Stimulated activated memory B cell treated with anti-CD40 and anti-IgM and Interleukin-4, amounts not matched to agents 10 μg/mL and 1 μg/mL and 100 μg/mL, for 72 hours (primary cell): ENCODE measurements around the gene KCTD5.

Experiments used
- ATAC-seq: fragments of 150-1000 bp; cut with Tn5 transposase; 2 replicates; pipeline ENCODE4 v1.10.0; 2021
- H3K27ac Mint-ChIP-seq: one replicate; pipeline ENCODE4 v1.8.0; 2022; ENCODE audit warnings: mild to moderate bottlenecking, mixed read lengths
- H3K27me3 Mint-ChIP-seq: one replicate; pipeline ENCODE4 v1.8.0; 2022; ENCODE audit warnings: mixed read lengths
- H3K36me3 Mint-ChIP-seq: one replicate; pipeline ENCODE4 v1.8.0; 2022; ENCODE audit warnings: mixed read lengths
- H3K4me1 Mint-ChIP-seq: one replicate; pipeline ENCODE4 v1.8.0; 2022; ENCODE audit warnings: mixed read lengths
- H3K4me3 Mint-ChIP-seq: one replicate; pipeline ENCODE4 v1.8.0; 2022; ENCODE audit warnings: mild to moderate bottlenecking, moderate library complexity, mixed read lengths
- H3K9me3 Mint-ChIP-seq: one replicate; pipeline ENCODE4 v1.8.0; 2022; ENCODE audit warnings: mixed read lengths

Gene KCTD5

DNA sequence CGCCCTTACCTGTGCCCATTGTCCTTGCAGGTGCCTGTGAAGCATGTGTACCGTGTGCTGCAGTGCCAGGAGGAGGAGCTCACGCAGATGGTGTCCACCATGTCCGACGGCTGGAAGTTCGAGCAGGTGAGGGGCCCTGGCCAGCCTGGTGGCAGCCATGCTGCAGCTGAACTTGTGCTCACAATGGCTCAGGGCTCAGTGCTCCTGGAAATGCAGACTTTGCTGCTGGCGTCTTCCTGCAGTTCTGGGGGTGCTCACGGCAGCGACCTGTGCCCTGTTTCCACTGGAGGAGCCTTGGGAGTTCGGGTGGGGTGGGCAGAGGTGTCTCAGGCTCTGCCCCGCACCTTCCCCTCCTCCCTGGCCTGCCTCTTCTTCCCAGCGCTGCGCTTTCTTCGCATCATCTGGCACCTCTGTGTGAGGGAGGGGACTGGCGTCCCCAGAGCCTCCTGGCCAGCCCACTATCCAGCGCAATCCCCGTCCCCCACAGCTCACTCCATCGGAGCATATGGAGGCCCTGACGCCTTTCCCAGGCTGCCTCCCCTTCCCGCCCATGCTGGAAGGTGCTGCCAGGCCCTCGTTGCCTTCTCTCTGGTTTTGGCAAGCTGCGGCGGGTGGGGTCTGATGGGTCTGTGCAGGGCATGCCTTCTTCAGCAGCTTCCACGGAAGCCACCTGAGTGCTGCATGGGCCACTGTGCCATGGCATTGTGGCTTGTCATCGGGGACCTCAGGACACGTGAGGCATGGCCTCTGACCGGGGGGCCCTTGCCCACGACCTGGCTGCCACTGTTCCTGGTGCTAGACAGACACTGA lies 17.7 kb downstream of the KCTD5 start:
- Mint-ChIP-seq H3K27me3 (no peaks in the 10 kb centered on the region), H3K36me3 (peaks cover 47% of the 10 kb centered on the region), H3K4me3 (no peak overlapping the region), H3K9me3 (no peaks in the 10 kb centered on the region), H3K4me1 (peaks cover 5% of the 10 kb centered on the region), H3K27ac (no peak overlapping the region)
- ATAC-seq, result no peak

- H3K4me1 Mint-ChIP-seq, result peaks cover 5% of the 10 kb centered on the region
- H3K27me3 Mint-ChIP-seq, result no peaks in the 10 kb centered on the region
- peaks cover 52% of the 10 kb centered on the region for H3K36me3 Mint-ChIP-seq
- no peaks in the 10 kb centered on the region for H3K9me3 Mint-ChIP-seq
- H3K4me3 Mint-ChIP-seq, result no peak overlapping the region
- H3K27ac Mint-ChIP-seq, result no peak overlapping the region
- no peak for ATAC-seq
Measured at GRCh38 chr16:2700786-2701185, 18.5 kb downstream of the KCTD5 start.

DNA sequence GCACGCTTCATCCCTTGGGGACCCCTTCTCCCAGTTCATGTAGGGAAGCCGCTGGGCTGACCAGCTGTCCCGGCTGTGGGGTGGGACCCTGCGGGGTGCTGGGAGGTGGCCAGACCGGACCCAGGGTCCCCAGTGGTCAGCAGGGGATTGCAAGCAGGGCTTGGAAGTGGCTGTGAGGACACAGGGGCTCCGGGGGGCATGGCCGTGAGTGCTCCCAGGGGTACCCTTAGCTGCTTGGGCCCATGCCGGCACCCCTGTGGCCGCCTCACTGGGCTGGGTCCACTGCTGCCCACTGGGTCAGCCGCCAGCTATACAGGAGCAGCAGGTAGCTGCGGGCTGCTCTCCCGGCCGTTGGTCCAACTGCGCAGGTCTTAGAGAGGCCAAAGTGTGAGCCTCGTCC lies 18.9 kb downstream of the KCTD5 start:
- Mint-ChIP-seq H3K27me3 (no peaks in the 10 kb centered on the region), H3K4me3 (no peak overlapping the region), H3K9me3 (no peaks in the 10 kb centered on the region), H3K27ac (no peak overlapping the region), H3K36me3 (peaks cover 57% of the 10 kb centered on the region), H3K4me1 (peaks cover 5% of the 10 kb centered on the region)
- ATAC-seq, result no peak

GRCh38 chr16:2701713-2702437 lies 19.6 kb downstream of the KCTD5 start:
- Mint-ChIP-seq H3K36me3 (peaks cover 57% of the 10 kb centered on the region), H3K27me3 (no peaks in the 10 kb centered on the region), H3K4me1 (peaks cover 3% of the 10 kb centered on the region), H3K9me3 (no peaks in the 10 kb centered on the region), H3K4me3 (no peak overlapping the region), H3K27ac (no peak overlapping the region)
- ATAC-seq, result no peak

GRCh38 chr16:2702438-2702825 lies 20.1 kb downstream of the KCTD5 start:
- Mint-ChIP-seq H3K27ac (no peak overlapping the region), H3K4me3 (no peak overlapping the region), H3K36me3 (peaks cover 53% of the 10 kb centered on the region), H3K9me3 (no peaks in the 10 kb centered on the region), H3K4me1 (no peaks in the 10 kb centered on the region), H3K27me3 (no peaks in the 10 kb centered on the region)
- no peak for ATAC-seq

GRCh38 chr16:2702871-2703745 lies 20.8 kb downstream of the KCTD5 start:
- ATAC-seq, result no peak
- Mint-ChIP-seq H3K36me3 (peaks cover 50% of the 10 kb centered on the region), H3K27me3 (no peaks in the 10 kb centered on the region), H3K4me3 (no peak overlapping the region), H3K9me3 (no peaks in the 10 kb centered on the region), H3K4me1 (no peaks in the 10 kb centered on the region), H3K27ac (no peak overlapping the region)

DNA sequence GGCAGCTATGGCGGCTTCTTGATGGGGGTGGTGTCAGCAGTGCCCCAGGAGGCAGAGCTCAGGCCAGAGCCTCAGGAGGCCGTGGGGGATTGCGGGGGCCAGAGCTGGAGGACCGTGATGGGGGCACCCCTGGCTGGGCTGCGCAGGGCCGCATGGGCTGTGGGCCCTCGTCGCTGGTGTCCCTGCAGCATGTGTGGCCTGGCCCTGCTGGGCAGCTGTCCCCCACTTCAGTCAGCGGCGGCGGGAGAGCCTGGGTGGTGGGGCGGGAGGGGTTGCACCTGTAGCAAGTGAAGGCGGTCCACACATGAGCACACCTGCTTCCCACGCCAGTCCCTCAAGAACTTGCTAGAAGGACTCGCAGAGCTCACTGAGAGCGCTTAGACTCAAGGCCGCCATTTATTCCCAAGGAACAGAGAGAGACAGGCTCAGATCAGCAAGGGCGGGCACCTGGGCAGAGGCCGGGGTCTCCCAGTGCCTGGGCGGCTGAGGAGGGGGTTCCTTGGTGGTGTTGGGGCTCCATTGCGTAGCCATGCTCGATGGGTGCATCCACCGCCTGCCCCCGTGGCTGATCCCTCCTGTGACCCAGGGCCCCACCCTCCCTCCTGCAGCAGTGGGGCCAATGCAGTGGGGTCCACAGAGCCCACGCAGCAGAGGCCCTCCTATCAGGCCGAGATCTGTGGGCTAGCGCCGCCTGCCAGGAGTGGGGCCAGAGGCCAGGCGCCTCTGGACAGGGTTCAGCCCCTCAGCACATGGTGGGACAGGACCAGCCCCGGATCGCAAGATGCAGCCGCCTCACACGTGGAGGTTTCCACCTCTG lies 22.1 kb downstream of the KCTD5 start:
- no peak overlapping the region for H3K4me3 Mint-ChIP-seq
- no peaks in the 10 kb centered on the region for H3K9me3 Mint-ChIP-seq
- H3K27ac Mint-ChIP-seq, result no peak overlapping the region
- H3K27me3 Mint-ChIP-seq, result no peaks in the 10 kb centered on the region
- peaks cover 45% of the 10 kb centered on the region for H3K36me3 Mint-ChIP-seq
- no peak for ATAC-seq
- H3K4me1 Mint-ChIP-seq, result no peaks in the 10 kb centered on the region

DNA sequence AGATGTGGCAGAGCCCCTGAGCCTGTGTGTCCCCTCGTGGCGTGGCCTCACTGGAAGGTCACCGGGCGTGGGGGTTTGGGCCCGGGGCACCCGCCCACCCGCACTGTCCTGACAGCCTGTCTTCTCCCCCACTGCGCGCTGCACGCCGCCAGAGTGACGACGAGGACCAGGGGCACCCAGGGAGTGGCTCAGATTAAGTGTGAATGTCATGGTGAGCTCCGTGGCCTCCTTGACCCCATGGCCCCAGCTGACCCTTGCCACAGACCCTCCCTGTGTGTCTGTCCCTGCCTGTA lies 22.6 kb downstream of the KCTD5 start:
- Mint-ChIP-seq H3K27me3 (no peaks in the 10 kb centered on the region), H3K4me3 (no peak overlapping the region), H3K4me1 (peaks cover 3% of the 10 kb centered on the region), H3K36me3 (peaks cover 39% of the 10 kb centered on the region), H3K9me3 (no peaks in the 10 kb centered on the region), H3K27ac (no peak overlapping the region)
- no peak for ATAC-seq

GRCh38 chr16:2705351-2705750 lies 23.0 kb downstream of the KCTD5 start:
- H3K9me3 Mint-ChIP-seq, result no peaks in the 10 kb centered on the region
- peaks cover 38% of the 10 kb centered on the region for H3K36me3 Mint-ChIP-seq
- no peak for ATAC-seq
- no peaks in the 10 kb centered on the region for H3K27me3 Mint-ChIP-seq
- H3K4me3 Mint-ChIP-seq, result no peak overlapping the region
- no peak overlapping the region for H3K27ac Mint-ChIP-seq
- H3K4me1 Mint-ChIP-seq, result peaks cover 7% of the 10 kb centered on the region

GRCh38 chr16:2706085-2706484 lies 23.8 kb downstream of the KCTD5 start:
- no peak for ATAC-seq
- no peak overlapping the region for H3K27ac Mint-ChIP-seq
- H3K27me3 Mint-ChIP-seq, result no peaks in the 10 kb centered on the region
- peaks cover 14% of the 10 kb centered on the region for H3K4me1 Mint-ChIP-seq
- H3K36me3 Mint-ChIP-seq, result peaks cover 39% of the 10 kb centered on the region
- no peak overlapping the region for H3K4me3 Mint-ChIP-seq
- no peaks in the 10 kb centered on the region for H3K9me3 Mint-ChIP-seq

- no peaks in the 10 kb centered on the region for H3K9me3 Mint-ChIP-seq
- H3K27ac Mint-ChIP-seq, result no peak overlapping the region
- H3K4me3 Mint-ChIP-seq, result no peak overlapping the region
- H3K4me1 Mint-ChIP-seq, result peaks cover 20% of the 10 kb centered on the region
- no peak for ATAC-seq
- peaks cover 39% of the 10 kb centered on the region for H3K36me3 Mint-ChIP-seq
- no peaks in the 10 kb centered on the region for H3K27me3 Mint-ChIP-seq
Measured at GRCh38 chr16:2706611-2707311, 24.4 kb downstream of the KCTD5 start.

DNA sequence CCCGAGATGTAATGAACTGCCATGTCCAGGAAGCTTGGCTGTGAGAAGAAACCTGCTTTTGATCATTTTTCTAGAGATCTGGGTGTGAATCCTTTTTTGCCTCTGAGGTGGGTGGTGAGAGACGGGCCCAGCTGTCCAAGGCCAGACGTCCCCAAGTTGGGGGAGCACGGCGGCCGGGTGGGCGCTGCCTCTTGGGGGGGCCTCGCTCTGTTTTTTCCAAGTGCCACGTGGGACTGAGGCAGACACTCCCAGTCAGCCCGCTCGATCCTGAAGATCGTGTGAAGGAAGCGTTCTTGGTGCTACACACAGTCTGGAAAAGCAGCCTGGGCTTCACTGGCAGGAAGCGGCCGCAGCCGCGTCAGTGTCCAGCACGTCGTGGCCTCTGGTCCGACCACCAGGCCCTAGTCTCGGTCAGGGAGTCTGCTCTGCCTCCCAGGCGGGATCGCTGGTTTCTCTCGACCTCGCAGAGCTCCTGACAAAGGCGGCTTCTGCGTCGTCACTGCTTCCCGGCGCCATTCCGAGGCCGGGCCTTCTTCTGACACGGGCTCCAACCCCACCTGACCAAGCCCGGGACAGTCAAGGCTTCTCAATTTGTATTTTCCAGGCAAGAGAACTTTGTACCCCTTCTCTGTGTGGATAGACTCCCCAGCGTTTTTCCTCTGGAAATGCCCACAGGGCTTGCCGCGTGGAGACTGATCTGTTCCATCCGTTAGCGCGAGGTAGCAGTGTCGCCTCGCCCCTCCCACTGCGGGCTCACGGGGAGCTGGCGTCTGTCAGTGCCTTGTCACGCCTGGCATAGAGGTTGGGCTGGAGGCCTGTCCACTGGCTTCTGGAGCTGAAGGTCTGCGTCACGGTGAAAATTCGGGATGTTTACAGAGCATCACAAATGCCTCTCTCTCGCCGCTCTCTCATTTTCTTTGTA lies 25.3 kb downstream of the KCTD5 start:
- Mint-ChIP-seq H3K27ac (no peak overlapping the region), H3K4me3 (no peak overlapping the region), H3K36me3 (peaks cover 31% of the 10 kb centered on the region), H3K4me1 (peaks cover 21% of the 10 kb centered on the region), H3K27me3 (no peaks in the 10 kb centered on the region), H3K9me3 (no peaks in the 10 kb centered on the region)
- ATAC-seq, result no peak

GRCh38 chr16:2708290-2708639 lies 25.9 kb downstream of the KCTD5 start:
- Mint-ChIP-seq H3K4me3 (no peak overlapping the region), H3K9me3 (no peaks in the 10 kb centered on the region), H3K36me3 (peaks cover 30% of the 10 kb centered on the region), H3K27ac (no peak overlapping the region), H3K27me3 (peaks cover under 1% of the 10 kb centered on the region), H3K4me1 (peaks cover 21% of the 10 kb centered on the region)
- ATAC-seq, result no peak
